Caco-2 (cell line): ENCODE results near the gene PCDHGB4. TPM values are rescaled to one million over a fixed set of nuclear protein-coding genes. Genes with fewer than 3 reads are reported as not detected.
"Not testable (repeated sequence)": the region's sequence is repeated elsewhere in the genome, so short reads cannot be mapped to it uniquely, and the experiment has no call there.

Experiments used
- Bru-seq: library from RNA; stranded (reverse); fragments of 400-500 nt; gene quantifications from one replicate; lab custom pipeline; 2021; lab: Mats Ljungman, UMichigan
- BruChase-seq, 2 experiments: library from RNA; stranded (reverse); fragments of 400-500 nt; gene quantifications; one replicate each; lab custom pipeline; 2021; lab: Mats Ljungman, UMichigan
- BruUV-seq: library from RNA; stranded (reverse); fragments of 400-500 nt; replicated peaks from 2 replicates; lab custom pipeline; 2021; lab: Mats Ljungman, UMichigan
- CTCF ChIA-PET: fragments of 300-600 bp; sonication (Branson Sonifier 250); formaldehyde crosslinking; loops from one replicate; lab custom pipeline; 2022; ENCODE audit warnings: antibody characterized with exemption; lab: Charles Lee
- POLR2A ChIA-PET: fragments of 300-600 bp; sonication (Branson Sonifier 250); formaldehyde crosslinking; loops from one replicate; lab custom pipeline; 2022; ENCODE audit warnings: antibody characterized with exemption; lab: Charles Lee
- DNase-seq, 2 experiments: peaks; one replicate each; pipeline versions ENCODE4 v3.0.0 to v3.0.0-alpha.2; 2020 to 2022
- H3K27me3 ChIP-seq: replicated peaks from 2 replicates; pipeline ENCODE4 v1.6.0; 2011; ENCODE audit warnings: low read length; ENCODE audit not compliant: control insufficient read depth, insufficient read depth
- H3K36me3 ChIP-seq: 2 replicates; pipeline ENCODE4 v1.5.1; 2011; ENCODE audit warnings: low read length; ENCODE audit not compliant: control insufficient read depth, insufficient read depth
- H3K4me1 ChIP-seq: fragments of 250-450 bp; sonication (Bioruptor Pico); 2 replicates; pipeline ENCODE4 v1.5.1; 2020; ENCODE audit warnings: mild to moderate bottlenecking
- H3K4me3 ChIP-seq: 2 replicates; pipeline ENCODE4 v1.5.1; 2011; ENCODE audit warnings: low read depth, mild to moderate bottlenecking, control low read depth, low read length
- H3K9me3 ChIP-seq: fragments of 250-450 bp; sonication (Bioruptor Pico); 2 replicates; pipeline ENCODE4 v1.5.1; 2020; ENCODE audit warnings: mild to moderate bottlenecking, moderate library complexity
- H3K27ac Mint-ChIP-seq: one replicate; pipeline ENCODE4 v1.8.0; 2022; ENCODE audit warnings: mixed read lengths; ENCODE audit not compliant: unreplicated experiment
- H3K27me3 Mint-ChIP-seq: one replicate; pipeline ENCODE4 v1.8.0; 2022; ENCODE audit warnings: mixed read lengths; ENCODE audit not compliant: insufficient read depth, unreplicated experiment
- H3K36me3 Mint-ChIP-seq: one replicate; pipeline ENCODE4 v1.8.0; 2022; ENCODE audit warnings: mild to moderate bottlenecking, mixed read lengths; ENCODE audit not compliant: insufficient read depth, unreplicated experiment
- H3K4me1 Mint-ChIP-seq: one replicate; pipeline ENCODE4 v1.8.0; 2022; ENCODE audit warnings: low read depth, mixed read lengths; ENCODE audit not compliant: unreplicated experiment
- H3K4me3 Mint-ChIP-seq: one replicate; pipeline ENCODE4 v1.8.0; 2022; ENCODE audit warnings: mild to moderate bottlenecking, moderate library complexity, mixed read lengths; ENCODE audit not compliant: unreplicated experiment
- H3K9me3 Mint-ChIP-seq: one replicate; pipeline ENCODE4 v1.8.0; 2022; ENCODE audit warnings: mixed read lengths; ENCODE audit not compliant: unreplicated experiment
- intact Hi-C: fragments of 100-400 bp; cut with micrococcal nuclease; formaldehyde crosslinking; loops from one replicate; pipeline ENCODE4 v1.10.0; 2022; ENCODE audit not compliant: unreplicated experiment
- long read RNA-seq: library from polyadenylated mRNA; stranded (forward); transcript quantifications from one replicate; pipeline ENCODE4 v2.0.0, GENCODE V29; 2022
- total RNA-seq: library from RNA; stranded (reverse); gene quantifications from 2 replicates; pipeline ENCODE4 v1.2.3, GENCODE V29; 2022
- TF ChIP-seq, protein P1 (sequence below), 2 experiments: fragments of 200-600 bp in 1 of 2; IDR thresholded peaks; 1 replicate in 1 of 2; 2 replicates in 1 of 2; pipeline versions ENCODE4 v1.5.1 to v1.8.0; 2011 to 2022; ENCODE audit warnings: antibody characterized with exemption in 1 of 2, control low read depth in 1 of 2, inconsistent platforms in 1 of 2, low read depth in 1 of 2, low read length in 1 of 2, mild to moderate bottlenecking in 1 of 2, moderate library complexity in 1 of 2; ENCODE audit not compliant: insufficient read depth in 1 of 2, severe bottlenecking in 1 of 2, unreplicated experiment in 1 of 2

Gene PCDHGB4
- 0.12 and 0.14 TPM in 2 replicates for total RNA-seq
- Bru-seq, nascent RNA: not detected
- BruChase-seq, experiment 1, labeled RNA remaining after a 2-hour chase: percentile 34 among the genes with signal in this experiment
- percentile 33 among the genes with signal in this experiment for BruChase-seq, experiment 2, labeled RNA remaining after a 6-hour chase
- long read RNA-seq: 0 reads

GRCh38 chr5:141387557-141388311, at the start of gene PCDHGB4:
Gene PCDHGB4 (plus strand): TSS chr5:141387698. CDS start chr5:141387885, 187 bp downstream.
- H3K27me3 Mint-ChIP-seq, H3K27me3 ChIP-seq, intact Hi-C loops, H3K9me3 ChIP-seq, CTCF ChIA-PET, H3K4me1 ChIP-seq, POLR2A ChIA-PET, BruUV-seq, H3K27ac Mint-ChIP-seq, H3K36me3 Mint-ChIP-seq, H3K36me3 ChIP-seq, DNase-seq, H3K4me3 Mint-ChIP-seq, H3K4me1 Mint-ChIP-seq, H3K4me3 ChIP-seq: not testable (repeated sequence)
- H3K9me3 Mint-ChIP-seq: peaks cover 19% of the 10 kb centered on the region

DNA sequence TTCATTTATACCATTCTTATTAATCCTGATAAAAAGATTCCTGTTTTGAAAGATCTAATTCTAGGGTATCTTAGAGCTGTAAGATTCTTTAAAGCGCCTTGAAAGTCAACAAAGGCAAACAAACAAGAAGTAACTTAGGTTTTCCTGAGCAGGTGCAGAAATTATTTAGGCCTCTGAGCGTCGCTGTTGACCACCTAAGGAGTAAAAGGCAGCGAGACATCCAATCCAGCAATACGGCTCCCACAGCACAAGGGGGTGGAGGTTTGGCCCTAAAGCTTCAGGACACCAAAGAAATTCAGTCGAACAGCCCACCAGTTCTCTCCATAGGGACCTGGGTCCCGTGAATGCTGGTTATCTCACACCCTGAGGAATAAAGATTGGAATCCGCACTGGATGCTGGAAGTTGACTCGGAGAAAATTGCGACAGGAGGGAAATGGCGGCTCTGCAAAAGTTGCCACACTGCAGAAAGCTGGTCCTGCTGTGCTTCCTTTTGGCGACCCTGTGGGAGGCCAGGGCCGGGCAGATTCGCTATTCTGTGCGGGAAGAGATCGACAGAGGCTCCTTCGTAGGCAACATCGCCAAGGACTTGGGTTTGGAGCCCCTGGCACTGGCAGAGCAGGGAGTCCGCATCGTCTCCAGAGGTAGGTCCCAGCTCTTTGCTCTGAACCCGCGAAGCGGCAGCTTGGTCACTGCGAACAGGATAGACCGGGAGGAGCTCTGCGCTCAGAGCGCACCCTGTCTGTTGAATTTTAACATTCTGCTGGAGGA, 48.8 kb upstream of the PCDHGB4 start, which contains the start of gene PCDHGA2:
TSS of gene PCDHGA2 (plus strand) at position 223 of the 769 bp plus-strand sequence.
- POLR2A ChIA-PET: no interaction called here
- no peak within 1 kb of the TSS for H3K4me3 ChIP-seq
- H3K9me3 ChIP-seq: peaks cover 3% of the 10 kb centered on the region; the same call in 1 of the 2 replicates
- no TSS peak for BruUV-seq
- H3K27ac Mint-ChIP-seq: no peak within 1 kb of the TSS
- H3K36me3 Mint-ChIP-seq: no peaks in the 10 kb centered on the region
- no peaks in the 10 kb centered on the region for H3K27me3 ChIP-seq
- no peaks in the 10 kb centered on the region for H3K4me1 Mint-ChIP-seq
- H3K36me3 ChIP-seq: no peaks in the 10 kb centered on the region
- TF ChIP-seq, protein P1, sequence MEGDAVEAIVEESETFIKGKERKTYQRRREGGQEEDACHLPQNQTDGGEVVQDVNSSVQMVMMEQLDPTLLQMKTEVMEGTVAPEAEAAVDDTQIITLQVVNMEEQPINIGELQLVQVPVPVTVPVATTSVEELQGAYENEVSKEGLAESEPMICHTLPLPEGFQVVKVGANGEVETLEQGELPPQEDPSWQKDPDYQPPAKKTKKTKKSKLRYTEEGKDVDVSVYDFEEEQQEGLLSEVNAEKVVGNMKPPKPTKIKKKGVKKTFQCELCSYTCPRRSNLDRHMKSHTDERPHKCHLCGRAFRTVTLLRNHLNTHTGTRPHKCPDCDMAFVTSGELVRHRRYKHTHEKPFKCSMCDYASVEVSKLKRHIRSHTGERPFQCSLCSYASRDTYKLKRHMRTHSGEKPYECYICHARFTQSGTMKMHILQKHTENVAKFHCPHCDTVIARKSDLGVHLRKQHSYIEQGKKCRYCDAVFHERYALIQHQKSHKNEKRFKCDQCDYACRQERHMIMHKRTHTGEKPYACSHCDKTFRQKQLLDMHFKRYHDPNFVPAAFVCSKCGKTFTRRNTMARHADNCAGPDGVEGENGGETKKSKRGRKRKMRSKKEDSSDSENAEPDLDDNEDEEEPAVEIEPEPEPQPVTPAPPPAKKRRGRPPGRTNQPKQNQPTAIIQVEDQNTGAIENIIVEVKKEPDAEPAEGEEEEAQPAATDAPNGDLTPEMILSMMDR (IDR thresholded peaks at IDR 0.05; ENCODE audit: insufficient read depth in 1 of 2, low read depth in 1 of 2, low read length in 1 of 2, severe bottlenecking in 1 of 2, unreplicated experiment in 1 of 2): peak in 1 of 2 experiments; percentile 13
- CTCF ChIA-PET: interaction anchor here (0.8 kb wide), 1 partner anchor 11 kb away, joined by 3 read pairs; the partner anchor contains the start of gene PCDHGB1
- H3K4me3 Mint-ChIP-seq: no peak within 1 kb of the TSS
- intact Hi-C loops: no loop called here
- DNase-seq: no peak
- no peaks in the 10 kb centered on the region for H3K4me1 ChIP-seq
- no peaks in the 10 kb centered on the region for H3K27me3 Mint-ChIP-seq
- peaks cover 24% of the 10 kb centered on the region for H3K9me3 Mint-ChIP-seq

- H3K4me1 Mint-ChIP-seq, intact Hi-C loops, H3K9me3 ChIP-seq, POLR2A ChIA-PET, H3K27me3 Mint-ChIP-seq, DNase-seq, H3K4me1 ChIP-seq, H3K4me3 Mint-ChIP-seq, H3K27ac Mint-ChIP-seq, H3K4me3 ChIP-seq, CTCF ChIA-PET, H3K36me3 Mint-ChIP-seq, H3K27me3 ChIP-seq, BruUV-seq, H3K36me3 ChIP-seq: not testable (repeated sequence)
- H3K9me3 Mint-ChIP-seq: peaks cover 24% of the 10 kb centered on the region
These were observed 46.6 kb upstream of the PCDHGB4 start for GRCh38 chr5:141340781-141341354.
